ENCODE measurements around the gene LRRC27.

LRRC27 gene

DNA sequence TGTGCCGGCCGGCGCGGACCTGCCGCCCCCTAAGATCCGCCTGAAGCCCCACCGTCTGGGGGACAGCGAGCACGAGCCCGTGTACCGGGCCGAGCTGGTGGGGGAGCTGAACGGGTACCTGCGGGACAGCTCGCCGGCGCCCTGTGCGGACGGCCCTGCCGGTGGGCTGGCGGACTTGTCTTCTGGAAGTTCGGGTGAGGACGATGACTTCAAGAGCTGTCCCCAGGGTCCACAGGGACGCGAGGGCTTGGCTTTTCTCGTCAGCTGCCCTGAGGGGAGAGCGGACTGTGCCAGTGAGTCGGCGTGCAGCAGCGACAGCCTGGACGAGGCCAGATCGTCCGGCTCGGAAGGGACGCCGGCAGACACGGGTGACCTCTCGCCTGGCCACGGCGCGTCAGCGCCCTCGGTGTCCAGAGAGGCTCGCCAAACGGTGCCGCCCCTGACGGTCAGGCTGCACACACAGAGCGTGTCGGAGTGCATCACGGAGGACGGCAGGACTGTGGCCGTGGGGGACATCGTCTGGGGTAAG is 73.5 kb downstream of the LRRC27 start:
- no peak for DNase-seq

DNA sequence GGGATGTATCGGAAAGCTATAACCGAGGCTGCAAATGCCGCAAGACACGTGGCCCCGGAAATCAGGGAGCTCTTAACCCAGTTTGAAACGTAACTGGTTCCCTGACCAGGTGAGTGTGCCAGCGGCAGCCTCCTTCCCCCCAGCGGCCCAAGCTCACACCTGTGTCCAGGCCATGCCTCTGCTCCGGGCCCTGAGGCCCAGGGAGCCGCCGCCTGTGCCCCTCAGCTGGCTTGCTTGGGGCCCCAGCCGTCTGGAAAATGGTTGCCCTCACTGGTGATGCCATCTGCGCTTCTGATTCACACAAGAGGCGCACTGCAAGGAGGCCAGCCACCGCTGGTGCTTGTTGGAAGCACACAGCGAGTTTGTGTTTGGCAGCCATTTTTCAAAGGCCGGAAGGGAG is 74.2 kb downstream of the LRRC27 start:
- no peak for DNase-seq

- DNase-seq = no peak
Observed at GRCh38 chr10:132406750-132407149, 74.8 kb downstream of the LRRC27 start.

DNA sequence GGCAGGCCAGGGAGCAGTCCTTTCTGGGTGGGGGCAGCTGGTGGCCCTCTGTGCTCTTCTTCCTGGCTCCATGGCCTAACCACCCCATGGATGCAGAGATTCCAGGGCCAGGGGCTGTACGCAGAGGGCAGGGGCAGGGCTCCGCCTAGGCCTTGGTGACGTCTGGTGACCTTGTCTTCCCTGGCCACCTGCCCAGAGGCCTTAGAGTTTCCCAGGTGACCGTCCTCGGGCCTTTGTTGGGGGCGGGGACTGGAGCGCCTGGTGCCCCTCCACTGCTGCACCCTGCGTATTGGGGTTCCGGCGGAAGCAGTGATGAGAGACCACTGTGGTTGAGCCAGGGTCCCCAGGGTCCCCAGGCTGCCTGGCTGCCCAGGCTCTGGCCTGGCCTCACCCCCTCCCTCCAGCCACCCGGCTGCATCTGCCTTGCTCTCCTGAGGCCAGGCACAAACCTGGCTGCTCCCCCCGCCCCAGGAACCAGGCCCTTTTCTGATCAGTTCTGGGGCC is 75.3 kb downstream of the LRRC27 start:
- no peak for DNase-seq

GRCh38 chr10:132407846-132408278 is 75.9 kb downstream of the LRRC27 start:
- DNase-seq = no peak

- DNase-seq = no peak
Observed at GRCh38 chr10:132408367-132408781, 76.4 kb downstream of the LRRC27 start.

GRCh38 chr10:132408823-132409666 is 77.1 kb downstream of the LRRC27 start:
- no peak for DNase-seq

DNA sequence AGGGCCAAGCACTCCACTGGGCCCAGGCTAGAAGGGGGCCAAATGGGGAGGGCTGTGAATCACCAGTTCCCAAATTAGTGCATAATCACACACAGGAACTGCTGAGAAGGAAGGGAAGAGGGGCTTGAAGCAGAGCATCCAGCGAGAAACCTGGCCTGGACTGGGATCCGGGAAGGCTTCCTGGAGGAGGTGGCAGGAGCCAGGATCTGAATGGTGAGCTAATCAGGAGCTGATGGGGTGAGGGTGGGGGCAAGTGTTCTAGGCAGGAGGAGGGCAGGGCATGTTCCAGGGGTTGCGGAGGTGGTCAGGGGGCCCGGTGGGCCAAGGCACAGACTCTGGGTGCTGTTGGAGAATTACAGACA is 77.7 kb downstream of the LRRC27 start:
- DNase-seq = no peak

DNA sequence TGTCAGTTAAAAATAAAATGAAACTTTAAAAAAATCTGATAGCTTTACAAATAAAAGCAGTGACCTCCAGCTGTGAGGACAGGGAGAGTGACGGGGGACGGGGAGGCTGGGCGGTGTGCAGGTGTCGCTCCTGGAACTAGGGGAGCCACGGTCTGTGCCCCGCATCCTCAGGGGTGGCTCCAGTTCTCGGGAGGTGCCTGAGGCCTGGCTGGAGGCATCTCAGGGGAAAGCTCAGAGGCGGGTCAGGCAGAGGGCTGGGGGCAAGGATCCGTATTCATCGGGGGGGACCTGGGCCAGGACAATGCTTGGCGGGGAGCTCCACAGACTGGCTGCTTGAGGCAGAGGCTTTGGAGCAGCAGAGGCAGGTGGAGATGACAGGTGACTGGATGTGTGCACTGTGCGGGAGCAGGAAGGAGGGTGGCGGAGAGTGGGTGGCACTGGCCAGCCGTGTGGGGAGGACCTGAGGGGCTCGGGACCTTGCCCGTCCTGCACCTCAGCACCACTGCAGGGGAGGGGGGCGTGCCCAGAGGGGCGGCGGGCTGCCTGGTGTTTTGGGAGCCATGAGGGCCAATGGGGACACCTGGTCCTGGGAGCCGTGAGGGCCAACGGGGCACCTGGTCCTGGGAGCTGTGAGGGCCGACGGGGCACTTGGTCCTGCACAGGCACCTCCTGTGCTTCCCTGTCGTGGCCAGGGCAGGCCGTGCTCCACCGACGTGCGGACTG is 78.2 kb downstream of the LRRC27 start:
- no peak for DNase-seq

DNA sequence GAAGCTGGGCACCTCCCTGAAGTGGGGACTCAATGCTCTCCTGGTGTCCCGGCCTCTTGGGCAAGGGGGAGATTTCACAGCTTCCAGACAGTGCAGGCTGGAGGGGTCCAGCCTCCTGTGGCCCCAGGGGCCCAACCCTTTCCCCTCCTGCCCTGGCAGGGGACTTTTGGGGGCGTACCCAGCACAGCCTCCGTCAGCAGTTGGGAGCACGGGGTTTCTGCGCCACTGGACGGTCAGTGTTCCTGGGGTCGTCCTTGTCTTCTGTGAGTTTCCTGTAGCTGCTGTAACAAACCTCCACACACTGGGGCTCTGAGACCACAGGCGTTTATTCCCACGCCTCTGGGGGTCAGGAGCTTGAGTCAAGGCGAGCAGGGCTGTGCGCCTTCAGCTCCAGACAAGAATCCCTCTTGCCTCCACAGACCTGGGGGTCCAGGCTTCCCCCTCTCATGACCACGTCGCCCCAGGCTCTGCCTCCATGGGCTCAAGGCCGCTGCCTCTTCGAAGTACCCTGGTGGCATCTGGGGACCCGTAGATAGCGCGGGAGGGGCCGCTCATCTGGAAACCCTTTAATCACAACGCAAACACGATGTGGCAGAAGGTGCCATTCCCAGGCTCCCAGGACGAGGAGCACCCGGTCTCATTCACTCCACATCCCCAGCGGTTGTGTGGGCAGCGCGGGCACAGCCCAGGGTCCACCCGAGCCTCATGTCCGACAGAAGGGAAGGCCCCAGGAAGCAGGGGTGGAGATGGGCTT is 79.0 kb downstream of the LRRC27 start:
- no peak for DNase-seq

DNA sequence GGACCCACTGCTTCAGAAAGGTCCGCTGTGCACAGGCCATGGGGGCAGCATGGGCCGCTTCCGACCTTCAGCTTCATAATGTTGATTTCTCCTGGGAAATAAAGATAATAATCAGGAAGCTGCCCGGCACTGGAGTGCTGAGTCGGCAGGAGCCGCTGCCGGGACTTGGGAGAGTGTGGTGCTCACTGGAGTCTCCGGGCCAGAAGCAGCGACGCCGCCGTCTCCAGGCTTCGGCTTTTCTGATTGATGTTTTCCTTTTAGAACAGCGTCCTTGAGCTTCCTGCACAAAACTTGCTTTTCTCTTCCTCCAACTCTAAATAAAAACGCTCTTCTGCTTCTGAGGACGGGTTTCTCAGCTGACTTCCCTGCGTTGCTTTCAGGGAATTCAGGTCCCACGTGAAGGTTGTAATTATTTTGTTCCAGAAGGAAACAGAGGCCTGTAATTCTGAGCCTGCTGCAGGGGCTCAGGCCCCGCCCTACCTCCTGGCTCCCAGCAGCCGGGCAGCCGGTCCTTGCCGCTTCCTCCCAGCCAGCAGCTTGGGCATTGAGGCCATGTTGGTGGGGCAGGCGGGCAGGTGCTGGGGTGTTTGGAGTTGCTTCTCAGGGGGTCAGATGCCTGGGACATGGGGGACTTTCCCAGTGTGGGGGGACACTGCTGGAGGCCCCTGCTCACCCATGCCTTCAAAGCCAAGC is 79.7 kb downstream of the LRRC27 start:
- no peak for DNase-seq

GRCh38 chr10:132412316-132413192 is 80.6 kb downstream of the LRRC27 start:
- no peak for DNase-seq

DNA sequence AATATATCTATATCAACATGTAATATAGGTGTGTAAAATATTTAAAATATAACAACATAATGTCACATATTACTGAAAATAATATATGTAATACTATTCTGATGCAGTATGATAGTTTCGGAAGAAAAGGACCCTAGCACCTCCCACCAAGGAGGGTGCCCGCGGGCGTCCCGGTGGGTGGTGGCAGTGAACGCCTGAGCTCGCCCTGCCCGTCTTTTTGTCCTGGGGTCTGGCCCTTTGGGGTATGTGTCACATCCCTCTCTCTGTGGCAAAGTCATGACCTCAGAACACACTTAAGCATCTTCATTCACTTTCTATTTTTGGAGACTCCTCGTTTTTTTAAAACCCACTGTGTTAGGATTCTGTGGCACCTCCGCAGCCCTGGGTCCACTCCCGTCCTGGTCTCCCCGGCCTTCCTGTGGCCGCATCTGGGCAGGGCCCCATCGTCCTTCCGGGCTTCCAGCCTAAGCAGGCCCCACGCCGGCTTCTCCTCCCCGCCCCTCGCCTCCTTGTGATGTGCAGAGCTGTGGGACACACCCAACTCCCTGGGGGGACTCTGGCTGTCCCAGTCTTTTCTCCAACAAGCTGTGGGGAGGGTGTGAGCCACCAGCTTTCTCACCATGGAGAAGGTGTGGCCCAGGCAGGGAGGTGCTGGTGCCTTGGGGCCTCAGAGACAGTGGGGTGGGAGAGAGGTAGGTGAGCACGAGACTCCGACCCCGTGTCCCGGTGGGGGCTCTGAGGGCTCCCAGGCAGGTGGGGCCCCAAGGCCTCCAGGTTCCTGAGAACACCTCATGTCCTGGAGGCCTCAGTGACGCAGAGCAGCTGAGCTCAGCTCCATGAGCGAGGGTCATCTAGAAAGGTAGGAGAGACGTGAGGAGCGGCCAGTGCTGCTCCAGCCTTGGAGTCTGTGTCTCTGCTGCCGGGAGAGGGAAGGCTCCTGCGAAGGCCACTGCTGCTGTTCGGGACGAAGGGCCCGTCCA is 81.5 kb downstream of the LRRC27 start:
- no peak for DNase-seq

DNA sequence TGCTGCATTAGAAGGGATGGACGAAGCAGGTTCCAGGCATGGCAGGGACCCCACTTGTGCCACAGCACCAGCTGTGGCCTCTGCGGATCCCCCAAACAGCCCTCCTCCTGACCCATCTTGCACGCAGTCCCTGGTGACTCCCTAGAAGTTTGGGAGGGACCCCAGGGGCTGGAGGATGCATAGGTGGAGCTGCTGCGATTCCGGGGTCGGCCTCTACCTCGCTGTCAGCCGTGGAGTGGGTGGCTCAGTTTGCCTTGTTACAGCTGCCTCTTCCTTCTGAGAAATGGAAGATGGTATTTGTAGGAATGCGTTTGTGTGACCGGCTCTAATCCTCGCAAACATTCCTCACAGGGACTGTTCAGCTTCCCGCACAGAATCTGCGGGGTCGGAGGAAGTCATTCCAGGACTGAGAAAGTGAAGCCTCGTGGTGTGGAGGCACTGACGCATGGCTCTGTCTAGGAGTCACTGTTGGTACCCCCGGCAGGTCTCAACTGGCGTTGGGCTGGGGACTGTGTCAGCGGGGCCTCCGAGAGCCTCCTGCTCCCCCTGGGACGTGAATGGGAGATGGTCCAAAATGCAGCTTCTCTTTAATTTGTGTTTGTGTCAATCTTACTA is 82.5 kb downstream of the LRRC27 start:
- no peak for DNase-seq

DNA sequence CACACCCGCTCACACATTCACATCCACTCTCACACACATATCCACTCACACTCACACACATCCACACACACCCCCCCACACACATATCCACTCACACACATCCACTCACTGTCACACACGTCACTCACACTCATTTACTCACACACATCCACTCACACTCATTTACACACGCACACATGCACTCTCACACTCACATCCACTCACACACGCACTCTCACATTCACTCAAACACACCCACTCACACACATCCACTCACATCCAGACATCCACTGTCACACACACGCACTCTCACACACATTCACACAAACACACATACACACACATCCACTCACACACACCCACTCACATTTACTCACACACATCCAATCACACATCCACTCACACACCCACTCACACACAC is 83.3 kb downstream of the LRRC27 start:
- DNase-seq = no peak

GRCh38 chr10:132415956-132416355 is 84.0 kb downstream of the LRRC27 start:
- no peak for DNase-seq

- no peak for DNase-seq
Observed at GRCh38 chr10:132416566-132417256, 84.7 kb downstream of the LRRC27 start.

- DNase-seq = no peak
Observed at GRCh38 chr10:132417257-132417910, 85.4 kb downstream of the LRRC27 start.
